NCI-H2029 (cell line): Measurements from ENCODE around the gene RGP1.
A peak's percentile ranks its signal among the peaks of the same experiment; 100 is the strongest.

Source experiments
- DNase-seq: peaks from one replicate; lab custom pipeline; 2025; lab: John Stamatoyannopoulos, UW

The RGP1 gene

GRCh38 chr9:35748858-35749514 lies at the start of gene RGP1, which contains the start of gene GBA2:
TSS of gene RGP1 (plus strand) at chr9:35749287. CDS start at chr9:35749756, 469 bp downstream.
TSS of gene GBA2 (minus strand) at chr9:35749228. CDS start at chr9:35748704, 524 bp downstream.
- peak; percentile 82 for DNase-seq

GRCh38 chr9:35700031-35700430 lies 49.1 kb upstream of the RGP1 start:
- no peak for DNase-seq

- no peak for DNase-seq
Measured at GRCh38 chr9:35700942-35701341, 48.1 kb upstream of the RGP1 start.

- no peak for DNase-seq
Measured at GRCh38 chr9:35702696-35703095, 46.4 kb upstream of the RGP1 start.

GRCh38 chr9:35703906-35704672 lies 45.0 kb upstream of the RGP1 start:
- no peak for DNase-seq

- no peak for DNase-seq
Measured at GRCh38 chr9:35705372-35705771, 43.7 kb upstream of the RGP1 start.

GRCh38 chr9:35705836-35706430 lies 43.2 kb upstream of the RGP1 start:
- DNase-seq: no peak

- DNase-seq: no peak
Measured at GRCh38 chr9:35706951-35707350, 42.1 kb upstream of the RGP1 start.

- DNase-seq: no peak
Measured at GRCh38 chr9:35708146-35708545, 40.9 kb upstream of the RGP1 start.

- no peak for DNase-seq
Measured at GRCh38 chr9:35710818-35711500, 38.1 kb upstream of the RGP1 start.

GRCh38 chr9:35711501-35712428 lies 37.3 kb upstream of the RGP1 start:
- DNase-seq: no peak

GRCh38 chr9:35712762-35713400 lies 36.2 kb upstream of the RGP1 start:
- no peak for DNase-seq

GRCh38 chr9:35713578-35713977 lies 35.5 kb upstream of the RGP1 start:
- no peak for DNase-seq

- DNase-seq: no peak
Measured at GRCh38 chr9:35714123-35714522, 35.0 kb upstream of the RGP1 start.

- DNase-seq: no peak
Measured at GRCh38 chr9:35714579-35715252, 34.4 kb upstream of the RGP1 start.

- DNase-seq: no peak
Measured at GRCh38 chr9:35716230-35716629, 32.9 kb upstream of the RGP1 start.

GRCh38 chr9:35717132-35717870 lies 31.8 kb upstream of the RGP1 start:
- DNase-seq: no peak

GRCh38 chr9:35718721-35719511 lies 30.2 kb upstream of the RGP1 start:
- DNase-seq: no peak

GRCh38 chr9:35719546-35719945 lies 29.5 kb upstream of the RGP1 start:
- DNase-seq: no peak
